ENCODE data around the gene ZNF414.
"Not testable (repeated sequence)": the region's sequence is repeated elsewhere in the genome, so short reads cannot be mapped to it uniquely, and the experiment has no call there.

The ZNF414 gene

GRCh38 chr19:8519388-8519787 is 5.4 kb upstream of the ZNF414 start:
- 100% methylated on average over 4 of the region's 6 CpGs for WGBS (ENCODE audit: insufficient coverage)
- Histone ChIP-seq H3K27me3 (replicated peaks in 2 of 5; ENCODE audit: control insufficient read depth in 4 of 5, insufficient read depth in 5 of 5, low read length in 4 of 5) (no peaks in the 10 kb centered on the region), H3K4me3 (ENCODE audit: control insufficient read depth in 1 of 7, extremely low read depth in 1 of 7, insufficient read depth in 4 of 7, low read depth in 2 of 7, low read length in 6 of 7) (no peak overlapping the region), H3K27ac (ENCODE audit: insufficient read depth in 1 of 2, low read depth in 1 of 2, low read length in 2 of 2, poor library complexity in 1 of 2, severe bottlenecking in 2 of 2) (no peak overlapping the region), H3K9me3 (ENCODE audit: control extremely low read depth in 1 of 5, control insufficient read depth in 4 of 5, insufficient read depth in 2 of 5, low read depth in 1 of 5, low read length in 4 of 5) (no peaks in the 10 kb centered on the region), H3K36me3 (ENCODE audit: control insufficient read depth in 4 of 4, insufficient read depth in 4 of 4, low read length in 3 of 4) (peaks cover 2 to 26% (median 19%) of the 10 kb centered on the region in 4 experiments), H3K4me1 (ENCODE audit: control extremely low read depth in 1 of 4, control insufficient read depth in 4 of 4, insufficient read depth in 4 of 4, low read length in 3 of 4) (peaks cover 6 to 43% (median 25%) of the 10 kb centered on the region in 4 experiments)
- no peak for DNase-seq
- ChIA-PET POLR2A (no interaction called here), CTCF (interaction anchor here (0.6 to 3.7 kb wide), 4 partner anchors 32 to 112 kb away, joined by 3 to 19 read pairs (median 12); partner anchors contain the start of gene MYO1F)

- peaks cover 2 to 24% (median 17%) of the 10 kb centered on the region in 4 experiments for H3K36me3 ChIP-seq (ENCODE audit: control insufficient read depth in 4 of 4, insufficient read depth in 4 of 4, low read length in 3 of 4)
- H3K4me3 ChIP-seq (ENCODE audit: control insufficient read depth in 1 of 7, extremely low read depth in 1 of 7, insufficient read depth in 4 of 7, low read depth in 2 of 7, low read length in 6 of 7), result no peak overlapping the region
- no peaks in the 10 kb centered on the region for H3K9me3 ChIP-seq (ENCODE audit: control extremely low read depth in 1 of 5, control insufficient read depth in 4 of 5, insufficient read depth in 2 of 5, low read depth in 1 of 5, low read length in 4 of 5)
- 93% methylated on average over 10 of the region's 11 CpGs for WGBS (ENCODE audit: insufficient coverage)
- CTCF ChIA-PET, result interaction anchor here (1.2 to 3.7 kb wide), 4 partner anchors 13 to 60 kb away, joined by 5 to 19 read pairs (median 12); partner anchors contain the start of gene MYO1F
- H3K27ac ChIP-seq (ENCODE audit: insufficient read depth in 1 of 2, low read depth in 1 of 2, low read length in 2 of 2, poor library complexity in 1 of 2, severe bottlenecking in 2 of 2), result no peak overlapping the region
- H3K4me1 ChIP-seq (ENCODE audit: control extremely low read depth in 1 of 4, control insufficient read depth in 4 of 4, insufficient read depth in 4 of 4, low read length in 3 of 4), result peaks cover 6 to 47% (median 28%) of the 10 kb centered on the region in 4 experiments
- H3K27me3 ChIP-seq (replicated peaks in 2 of 5; ENCODE audit: control insufficient read depth in 4 of 5, insufficient read depth in 5 of 5, low read length in 4 of 5), result no peaks in the 10 kb centered on the region
- POLR2A ChIA-PET, result no interaction called here
- DNase-seq, result no peak
Observed at GRCh38 chr19:8518536-8518935, 4.6 kb upstream of the ZNF414 start.

GRCh38 chr19:8517551-8518442 is 3.8 kb upstream of the ZNF414 start:
- 37% methylated on average over 8 of the region's 10 CpGs for WGBS (ENCODE audit: insufficient coverage)
- H3K36me3 ChIP-seq (ENCODE audit: control insufficient read depth in 4 of 4, insufficient read depth in 4 of 4, low read length in 3 of 4), result peaks cover 2 to 19% (median 15%) of the 10 kb centered on the region in 4 experiments
- peaks cover 6 to 55% (median 36%) of the 10 kb centered on the region in 4 experiments for H3K4me1 ChIP-seq (ENCODE audit: control extremely low read depth in 1 of 4, control insufficient read depth in 4 of 4, insufficient read depth in 4 of 4, low read length in 3 of 4)
- peak in 2 of 3 donors; percentile 71 to 85 for DNase-seq
- H3K27me3 ChIP-seq (replicated peaks in 2 of 5; ENCODE audit: control insufficient read depth in 4 of 5, insufficient read depth in 5 of 5, low read length in 4 of 5), result no peaks in the 10 kb centered on the region
- H3K27ac ChIP-seq (ENCODE audit: insufficient read depth in 1 of 2, low read depth in 1 of 2, low read length in 2 of 2, poor library complexity in 1 of 2, severe bottlenecking in 2 of 2), result no peak overlapping the region
- ChIA-PET POLR2A (no interaction called here), CTCF (interaction anchor here (1.2 to 3.7 kb wide), 4 partner anchors 14 to 61 kb away, joined by 4 to 19 read pairs (median 11); partner anchors contain the start of gene MYO1F)
- H3K9me3 ChIP-seq (ENCODE audit: control extremely low read depth in 1 of 5, control insufficient read depth in 4 of 5, insufficient read depth in 2 of 5, low read depth in 1 of 5, low read length in 4 of 5), result no peaks in the 10 kb centered on the region
- H3K4me3 ChIP-seq (ENCODE audit: control insufficient read depth in 1 of 7, extremely low read depth in 1 of 7, insufficient read depth in 4 of 7, low read depth in 2 of 7, low read length in 6 of 7), result peak overlapping the region in 3 of 7 experiments; percentile 28 to 45 (median 32)

GRCh38 chr19:8515317-8515716 is 1.4 kb upstream of the ZNF414 start:
- Histone ChIP-seq H3K4me1 (ENCODE audit: control extremely low read depth in 1 of 4, control insufficient read depth in 4 of 4, insufficient read depth in 4 of 4, low read length in 3 of 4) (peaks cover 6 to 66% (median 42%) of the 10 kb centered on the region in 4 experiments), H3K9me3 (ENCODE audit: control extremely low read depth in 1 of 5, control insufficient read depth in 4 of 5, insufficient read depth in 2 of 5, low read depth in 1 of 5, low read length in 4 of 5) (no peaks in the 10 kb centered on the region), H3K27me3 (replicated peaks in 2 of 5; ENCODE audit: control insufficient read depth in 4 of 5, insufficient read depth in 5 of 5, low read length in 4 of 5) (no peaks in the 10 kb centered on the region), H3K4me3 (ENCODE audit: control insufficient read depth in 1 of 7, extremely low read depth in 1 of 7, insufficient read depth in 4 of 7, low read depth in 2 of 7, low read length in 6 of 7) (no peak overlapping the region), H3K27ac (ENCODE audit: insufficient read depth in 1 of 2, low read depth in 1 of 2, low read length in 2 of 2, poor library complexity in 1 of 2, severe bottlenecking in 2 of 2) (no peak overlapping the region), H3K36me3 (ENCODE audit: control insufficient read depth in 4 of 4, insufficient read depth in 4 of 4, low read length in 3 of 4) (peaks cover 0 to 13% (median 8%) of the 10 kb centered on the region in 4 experiments)
- ChIA-PET POLR2A (no interaction called here), CTCF (interaction anchor here (2.8 to 3.5 kb wide), 3 partner anchors 16 to 62 kb away, joined by 8 to 34 read pairs (median 17); partner anchors contain the start of gene MYO1F)
- DNase-seq, result peak in 2 of 3 donors; percentile 39 to 41
- 98% methylated on average over 4 of the region's 11 CpGs for WGBS (ENCODE audit: insufficient coverage)

GRCh38 chr19:8514505-8515009 is 590 bp upstream of the ZNF414 start:
- Histone ChIP-seq H3K4me1 (ENCODE audit: control extremely low read depth in 1 of 4, control insufficient read depth in 4 of 4, insufficient read depth in 4 of 4, low read length in 3 of 4) (peaks cover 6 to 66% (median 42%) of the 10 kb centered on the region in 4 experiments), H3K4me3 (ENCODE audit: control insufficient read depth in 1 of 7, extremely low read depth in 1 of 7, insufficient read depth in 4 of 7, low read depth in 2 of 7, low read length in 6 of 7) (peak overlapping the region in 6 of 7 experiments; percentile 59 to 92 (median 82)), H3K27ac (ENCODE audit: insufficient read depth in 1 of 2, low read depth in 1 of 2, low read length in 2 of 2, poor library complexity in 1 of 2, severe bottlenecking in 2 of 2) (peak overlapping the region; percentile 89 to 94), H3K36me3 (ENCODE audit: control insufficient read depth in 4 of 4, insufficient read depth in 4 of 4, low read length in 3 of 4) (peaks cover 0 to 15% (median 9%) of the 10 kb centered on the region in 4 experiments)
- ChIA-PET POLR2A (interaction anchor here (0.9 to 1.8 kb wide), 5 partner anchors 12 to 65 kb away, joined by 3 to 8 read pairs (median 4); partner anchors contain the start of gene PRAM1), CTCF (interaction anchor here (1.2 to 3.5 kb wide), 5 partner anchors 10 to 66 kb away, joined by 3 to 34 read pairs (median 8); partner anchors contain the start of gene MYO1F)
- DNase-seq; H3K9me3 ChIP-seq (ENCODE audit: control extremely low read depth in 1 of 5, control insufficient read depth in 4 of 5, insufficient read depth in 2 of 5, low read depth in 1 of 5, low read length in 4 of 5); H3K27me3 ChIP-seq (replicated peaks in 2 of 5; ENCODE audit: control insufficient read depth in 4 of 5, insufficient read depth in 5 of 5, low read length in 4 of 5): not testable (repeated sequence)
- 95% methylated on average over 15 of the region's 21 CpGs for WGBS (ENCODE audit: insufficient coverage)

GRCh38 chr19:8513036-8513686 is 806 bp downstream of the ZNF414 start:
- H3K4me1 ChIP-seq (ENCODE audit: control extremely low read depth in 1 of 4, control insufficient read depth in 4 of 4, insufficient read depth in 4 of 4, low read length in 3 of 4), result peaks cover 6 to 63% (median 43%) of the 10 kb centered on the region in 4 experiments
- H3K9me3 ChIP-seq (ENCODE audit: control extremely low read depth in 1 of 5, control insufficient read depth in 4 of 5, insufficient read depth in 2 of 5, low read depth in 1 of 5, low read length in 4 of 5), result no peaks in the 10 kb centered on the region
- 73% methylated on average over 15 of the region's 19 CpGs for WGBS (ENCODE audit: insufficient coverage)
- H3K27ac ChIP-seq (ENCODE audit: insufficient read depth in 1 of 2, low read depth in 1 of 2, low read length in 2 of 2, poor library complexity in 1 of 2, severe bottlenecking in 2 of 2), result peak overlapping the region; percentile 89 to 94
- no peak for DNase-seq
- H3K4me3 ChIP-seq (ENCODE audit: control insufficient read depth in 1 of 7, extremely low read depth in 1 of 7, insufficient read depth in 4 of 7, low read depth in 2 of 7, low read length in 6 of 7), result peak overlapping the region; percentile 43 to 94 (median 83)
- H3K27me3 ChIP-seq (replicated peaks in 2 of 5; ENCODE audit: control insufficient read depth in 4 of 5, insufficient read depth in 5 of 5, low read length in 4 of 5), result no peaks in the 10 kb centered on the region
- POLR2A ChIA-PET, result interaction anchor here (1.5 to 1.8 kb wide), 3 partner anchors 19 to 66 kb away, joined by 4 to 8 read pairs (median 7); no protein-coding TSS in a partner anchor
- H3K36me3 ChIP-seq (ENCODE audit: control insufficient read depth in 4 of 4, insufficient read depth in 4 of 4, low read length in 3 of 4), result peaks cover 0 to 15% (median 9%) of the 10 kb centered on the region in 4 experiments
- CTCF ChIA-PET, result interaction anchor here (1.2 to 3.5 kb wide), 6 partner anchors 8 to 64 kb away, joined by 3 to 34 read pairs (median 6); partner anchors contain the start of gene MYO1F
